HG02759 (cell line): ENCODE results near the gene ADAMTS12.

Source experiments
- ATAC-seq: cut with Tn5 transposase; IDR thresholded peaks from one replicate; pipeline ENCODE4 v1.9.1; 2021; ENCODE audit warnings: mild to moderate bottlenecking, moderate library complexity; ENCODE audit not compliant: unreplicated experiment

The ADAMTS12 gene

DNA sequence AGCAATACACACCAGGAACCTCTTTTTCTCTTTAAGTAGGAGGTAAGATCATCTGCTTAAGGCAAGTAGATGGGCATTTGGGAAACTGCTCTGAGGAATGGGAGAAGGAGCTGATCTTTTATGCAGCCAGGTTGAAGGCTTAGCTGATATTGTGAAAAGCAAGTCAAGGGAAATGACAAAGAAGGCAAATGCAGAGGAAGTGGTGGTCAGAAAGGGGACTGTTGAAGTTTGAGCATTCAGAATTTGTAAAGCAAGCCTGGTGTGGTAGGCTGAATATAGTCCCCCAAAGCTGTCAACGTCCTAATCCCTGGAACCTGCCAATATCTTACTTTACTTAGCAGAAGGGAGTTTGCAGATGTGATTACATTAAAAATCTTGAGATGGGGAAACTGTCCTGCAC, 128.9 kb downstream of the ADAMTS12 start:
- ATAC-seq, result peak; percentile 52

- ATAC-seq, result no peak
These were observed 130.7 kb downstream of the ADAMTS12 start for GRCh38 chr5:33761139-33761538.

DNA sequence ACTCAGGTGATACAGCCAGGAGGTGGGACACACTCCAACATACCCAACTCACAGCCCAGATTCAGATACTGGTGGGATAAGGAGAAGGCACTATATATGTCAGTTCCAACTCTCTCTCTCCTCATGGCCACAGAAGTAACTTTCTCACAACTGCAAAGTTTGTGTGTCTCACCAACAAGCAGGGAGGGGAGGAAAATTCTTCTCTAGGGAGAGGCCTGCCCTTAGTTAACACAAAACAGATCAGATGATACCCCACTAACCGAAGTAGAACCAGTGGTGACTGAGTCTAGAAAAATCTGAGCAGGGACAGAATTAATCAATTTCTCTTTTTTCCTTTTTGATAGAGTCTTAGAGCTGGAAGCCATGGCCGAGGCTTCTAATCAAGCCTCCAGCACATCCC, 133.1 kb downstream of the ADAMTS12 start:
- ATAC-seq, result no peak

DNA sequence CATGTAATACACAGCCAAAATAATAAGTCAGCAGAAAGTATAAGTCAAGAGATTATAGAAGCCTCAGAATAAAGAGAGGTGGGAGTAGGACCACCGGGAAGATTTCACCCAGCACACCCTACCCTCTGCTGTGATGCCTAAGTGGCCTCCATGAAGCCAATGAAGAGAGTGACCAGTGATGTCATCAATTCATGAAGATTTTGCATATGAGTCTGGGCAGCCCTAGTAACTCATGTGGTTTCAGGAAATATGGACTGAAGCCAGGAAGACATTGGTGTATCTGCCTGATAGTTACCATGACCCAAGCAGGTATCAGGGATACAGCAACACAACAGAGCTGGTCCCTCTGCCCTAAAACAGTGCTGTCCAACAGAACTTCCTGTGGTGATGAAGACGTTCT, 135.3 kb downstream of the ADAMTS12 start:
- ATAC-seq, result no peak

DNA sequence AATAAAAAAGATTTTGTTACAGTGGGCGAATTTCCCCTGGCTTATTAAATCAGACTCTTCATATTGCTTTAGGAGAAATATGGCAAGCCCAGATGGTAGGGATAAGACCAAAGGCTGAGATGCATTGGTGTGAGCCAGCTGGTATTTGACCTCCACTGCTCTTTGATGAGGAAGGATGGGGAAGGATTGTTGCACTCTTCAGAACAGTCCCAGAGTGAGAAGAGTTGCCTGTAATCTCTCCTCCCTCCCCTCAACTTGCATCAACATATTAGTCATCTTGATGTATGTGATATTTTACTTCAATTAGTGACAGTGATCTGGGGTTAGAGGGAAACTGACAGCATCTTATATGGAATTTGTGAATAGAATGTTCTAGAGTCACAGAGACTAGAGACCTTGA, 136.6 kb downstream of the ADAMTS12 start:
- no peak for ATAC-seq

DNA sequence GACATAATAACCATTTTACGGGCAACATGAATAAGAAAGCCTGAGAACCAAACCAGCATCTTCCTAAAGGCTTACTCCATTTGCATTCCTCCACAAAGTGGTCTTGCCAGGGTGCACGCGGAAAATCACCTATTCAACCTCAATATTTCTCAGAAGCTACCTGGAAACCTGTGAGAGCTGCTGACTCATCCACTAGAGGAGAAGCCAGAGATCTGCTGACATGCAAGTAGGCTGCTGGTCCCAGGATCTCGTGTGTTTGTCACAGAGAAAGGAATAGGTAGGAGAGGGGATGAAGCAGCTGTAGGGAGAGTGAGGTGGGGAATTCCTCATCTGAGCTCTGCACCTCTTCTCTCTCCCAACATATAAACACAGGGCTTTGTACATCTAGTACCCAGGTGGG, 138.1 kb downstream of the ADAMTS12 start:
- ATAC-seq, result no peak

DNA sequence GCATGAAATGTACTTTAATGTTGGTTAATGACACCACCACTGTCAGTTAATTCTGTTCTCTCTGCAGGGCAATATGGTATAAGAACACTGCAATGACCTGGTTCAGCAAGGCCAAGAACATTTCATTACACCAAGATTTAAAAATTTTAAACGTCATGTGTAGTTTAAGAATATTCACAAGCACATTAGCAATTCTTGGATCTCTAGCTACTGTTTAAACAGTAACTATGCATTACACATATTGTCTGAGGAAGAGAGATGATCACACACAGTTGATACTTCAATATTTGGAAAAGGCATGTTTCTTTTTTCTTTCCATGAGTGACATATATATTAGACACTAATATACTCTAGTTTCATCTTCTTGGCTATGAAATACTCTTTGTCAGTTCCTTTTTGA, 143.0 kb downstream of the ADAMTS12 start:
- no peak for ATAC-seq

- no peak for ATAC-seq
These were observed 146.6 kb downstream of the ADAMTS12 start for GRCh38 chr5:33745101-33745770.

- no peak for ATAC-seq
These were observed 148.7 kb downstream of the ADAMTS12 start for GRCh38 chr5:33743099-33743498.

DNA sequence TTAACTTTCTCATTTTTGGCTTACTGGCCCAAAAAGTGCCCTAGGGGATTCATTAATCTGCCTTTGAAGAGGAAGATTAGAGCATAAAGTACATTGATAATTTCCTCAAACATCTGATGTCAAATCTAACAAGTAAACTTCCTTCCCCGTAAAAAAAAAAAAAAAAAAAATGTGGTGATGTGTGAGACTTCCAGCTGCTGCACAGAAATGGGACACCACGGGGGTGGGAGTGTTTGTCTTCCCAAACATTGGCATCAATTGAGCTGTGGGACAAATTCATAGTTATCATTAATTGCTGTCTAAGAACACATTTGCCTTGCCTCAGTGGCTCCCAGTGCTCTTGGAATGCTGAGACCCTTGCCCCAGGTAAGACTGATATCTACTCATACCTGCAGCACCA, 149.6 kb downstream of the ADAMTS12 start:
- no peak for ATAC-seq

DNA sequence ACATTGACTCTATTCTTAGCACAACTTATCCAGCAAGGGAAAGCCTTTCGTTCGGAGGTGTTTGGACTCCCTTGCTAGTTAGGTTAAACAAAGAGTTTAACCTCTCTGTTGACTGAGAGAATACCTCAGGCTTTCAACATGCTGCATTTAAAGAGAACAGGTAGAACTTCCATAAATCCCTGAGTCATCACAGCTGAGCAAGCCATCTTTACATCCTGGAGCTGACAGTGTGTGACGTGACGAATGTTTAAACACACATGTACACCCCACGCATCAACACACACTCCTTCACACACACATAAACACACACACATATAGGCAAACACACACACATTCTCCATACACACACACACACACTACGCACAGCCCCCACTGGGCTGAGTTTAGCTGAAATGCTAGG, 152.8 kb downstream of the ADAMTS12 start:
- ATAC-seq, result no peak

GRCh38 chr5:33738097-33738496, 153.7 kb downstream of the ADAMTS12 start:
- ATAC-seq, result no peak

DNA sequence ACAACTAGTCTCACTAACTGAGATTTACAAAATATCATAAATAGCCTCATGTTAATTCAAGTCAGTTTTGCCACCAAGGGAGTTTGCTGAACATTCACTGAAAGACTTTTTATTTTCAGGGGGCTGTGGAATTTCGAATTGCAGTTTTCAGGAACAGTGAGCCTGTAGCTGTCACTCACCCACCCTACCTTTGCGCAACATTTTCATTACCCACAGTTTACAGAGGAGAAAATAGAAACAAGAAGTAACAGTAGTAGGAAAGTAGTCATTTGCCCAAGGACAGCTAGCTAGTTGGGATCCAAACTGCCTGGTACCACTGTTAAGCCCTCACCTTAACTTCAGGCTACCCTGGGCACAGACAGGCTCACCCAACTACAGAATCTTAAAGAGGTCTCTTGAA, 154.1 kb downstream of the ADAMTS12 start:
- ATAC-seq, result no peak

- ATAC-seq, result no peak
These were observed 154.5 kb downstream of the ADAMTS12 start for GRCh38 chr5:33737284-33737683.

GRCh38 chr5:33736510-33736909, 155.3 kb downstream of the ADAMTS12 start:
- ATAC-seq, result no peak

GRCh38 chr5:33735072-33735471, 156.7 kb downstream of the ADAMTS12 start:
- ATAC-seq, result no peak

DNA sequence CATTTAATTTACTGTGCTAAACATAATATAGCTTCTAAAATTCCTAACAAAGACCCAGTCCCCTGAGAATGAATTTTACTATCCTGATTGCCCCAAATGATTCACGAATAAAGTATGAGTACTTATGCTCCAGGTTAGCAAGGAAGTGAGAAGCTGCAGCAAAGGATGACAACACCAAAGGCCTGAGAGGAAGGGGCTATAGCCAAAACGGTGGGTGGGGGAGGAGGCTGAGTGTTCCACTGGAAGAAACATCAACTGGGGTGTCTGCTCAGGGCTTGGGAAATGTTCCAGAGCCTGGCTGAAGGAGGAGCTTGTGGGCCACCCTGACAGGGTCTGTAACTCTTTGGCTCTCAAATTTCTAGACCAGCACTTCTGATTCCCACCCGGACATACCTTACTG, 157.3 kb downstream of the ADAMTS12 start:
- no peak for ATAC-seq

DNA sequence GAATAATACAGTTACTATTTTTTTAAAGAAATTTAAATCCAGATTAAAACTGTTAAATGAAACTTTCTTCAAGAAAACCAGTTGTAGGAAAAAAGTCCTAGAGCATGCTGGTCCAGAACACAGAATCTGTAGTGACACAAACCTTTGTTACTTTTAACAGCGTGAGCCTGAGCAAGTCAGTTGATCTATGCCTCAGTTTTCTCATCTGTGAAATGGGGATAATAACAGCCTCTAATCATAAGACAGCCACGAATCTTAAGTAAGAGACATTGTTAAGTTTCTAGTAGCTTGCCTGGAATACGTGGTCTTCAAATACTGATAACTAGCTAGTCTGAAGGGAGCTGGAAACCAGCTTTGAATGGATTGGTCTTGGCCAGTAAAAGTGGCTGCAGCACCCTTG, 158.6 kb downstream of the ADAMTS12 start:
- no peak for ATAC-seq

GRCh38 chr5:33726422-33727165, 165.2 kb downstream of the ADAMTS12 start:
- ATAC-seq, result no peak

GRCh38 chr5:33725806-33726205, 166.0 kb downstream of the ADAMTS12 start:
- no peak for ATAC-seq

DNA sequence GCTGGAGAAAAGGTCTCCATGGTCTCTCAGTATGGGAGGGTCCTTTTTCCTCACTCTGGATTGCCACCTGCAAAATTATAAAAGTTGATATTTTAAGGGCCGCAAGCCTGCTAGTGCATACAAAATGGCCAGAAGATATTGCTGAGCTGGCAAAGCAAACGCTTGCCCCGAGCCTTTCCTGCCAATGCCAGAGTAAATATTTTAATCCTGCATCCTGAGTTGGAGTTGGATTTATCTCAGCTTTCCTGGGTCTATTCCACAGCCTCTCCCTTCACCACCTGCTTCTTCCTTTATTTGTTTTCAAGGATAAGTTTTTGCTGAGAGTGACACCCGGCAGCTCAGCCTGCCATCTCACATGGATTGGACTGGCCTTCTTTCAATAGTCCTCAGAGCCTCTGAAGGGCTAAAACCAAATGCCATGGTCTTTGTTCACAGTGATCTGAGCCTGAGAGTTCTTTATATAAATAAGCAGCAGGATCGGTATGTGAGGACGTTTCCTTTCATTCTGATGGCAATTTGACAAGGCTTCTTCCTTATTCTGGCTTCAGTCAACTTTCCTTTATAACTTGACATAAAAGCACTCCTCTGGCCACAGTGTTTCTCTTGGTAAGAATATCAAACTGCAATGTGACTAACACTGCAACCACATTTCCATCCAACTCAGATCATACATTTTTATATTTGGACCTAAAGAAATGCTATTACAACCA, 170.1 kb downstream of the ADAMTS12 start:
- no peak for ATAC-seq

DNA sequence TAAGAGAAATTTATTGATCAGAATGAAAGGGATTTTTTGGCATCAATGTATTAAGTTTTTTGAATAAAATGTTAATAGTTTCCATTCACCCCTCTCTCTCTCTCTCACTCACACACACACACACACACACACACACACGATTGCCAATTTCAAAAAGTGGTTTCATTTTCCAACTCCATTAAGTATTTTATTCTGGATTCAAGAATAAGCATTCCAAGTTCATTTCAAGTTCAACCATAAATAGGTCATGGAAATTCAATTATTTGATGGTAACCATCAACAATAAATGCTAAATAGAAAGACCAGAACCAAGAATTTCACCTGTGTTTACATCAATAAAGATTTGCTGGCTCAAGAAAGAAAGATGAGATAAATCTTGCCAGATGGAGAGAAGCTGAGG, 171.6 kb downstream of the ADAMTS12 start:
- no peak for ATAC-seq
